Activated CD8-positive, alpha-beta T cell treated with anti-CD3 and anti-CD28 coated beads, Interleukin-2, amount 10 ng/mL, durations not matched to agents 7 days and 5 days (primary cell): ENCODE measurements around the gene CCIN. TPM values are rescaled to one million over a fixed set of nuclear protein-coding genes. Genes with fewer than 3 reads are reported as not detected.

Experiments
- ATAC-seq: fragments of 150-1000 bp; cut with Tn5 transposase; one replicate; pipeline ENCODE4 v1.10.0; 2021; ENCODE audit warnings: moderate library complexity
- CTCF ChIA-PET: fragments of 350-600 bp; sonication (Branson Sonifier 250); formaldehyde crosslinking; loops from one replicate; lab custom pipeline; 2021; ENCODE audit warnings: antibody characterized with exemption; lab: Charles Lee
- POLR2A ChIA-PET: fragments of 350-600 bp; sonication (Branson Sonifier 250); formaldehyde crosslinking; loops from one replicate; lab custom pipeline; 2021; ENCODE audit warnings: antibody characterized with exemption; lab: Charles Lee
- DNase-seq: peaks from one replicate; pipeline ENCODE4 v3.0.0-alpha.2; 2020
- H3K27ac Mint-ChIP-seq: one replicate; pipeline ENCODE4 v1.8.0; 2021; ENCODE audit warnings: mild to moderate bottlenecking, mixed read lengths
- H3K27me3 Mint-ChIP-seq: one replicate; pipeline ENCODE4 v1.8.0; 2021; ENCODE audit warnings: low read depth, mixed read lengths
- H3K36me3 Mint-ChIP-seq: one replicate; pipeline ENCODE4 v1.8.0; 2021; ENCODE audit warnings: low read depth, mixed read lengths
- H3K4me1 Mint-ChIP-seq: one replicate; pipeline ENCODE4 v1.8.0; 2021; ENCODE audit warnings: low read depth, mixed read lengths
- H3K4me3 Mint-ChIP-seq: one replicate; pipeline ENCODE4 v1.8.0; 2021; ENCODE audit warnings: mild to moderate bottlenecking, mixed read lengths
- H3K9me3 Mint-ChIP-seq: one replicate; pipeline ENCODE4 v1.8.0; 2022; ENCODE audit warnings: mixed read lengths; ENCODE audit not compliant: insufficient read depth
- total RNA-seq, 2 experiments: library from RNA; stranded (reverse); gene quantifications; one replicate each; pipeline ENCODE4 v1.2.3, GENCODE V29; 2021

CCIN gene
- total RNA-seq, 2 experiments from 2014 or later = 0.13 to 0.32 TPM

DNA sequence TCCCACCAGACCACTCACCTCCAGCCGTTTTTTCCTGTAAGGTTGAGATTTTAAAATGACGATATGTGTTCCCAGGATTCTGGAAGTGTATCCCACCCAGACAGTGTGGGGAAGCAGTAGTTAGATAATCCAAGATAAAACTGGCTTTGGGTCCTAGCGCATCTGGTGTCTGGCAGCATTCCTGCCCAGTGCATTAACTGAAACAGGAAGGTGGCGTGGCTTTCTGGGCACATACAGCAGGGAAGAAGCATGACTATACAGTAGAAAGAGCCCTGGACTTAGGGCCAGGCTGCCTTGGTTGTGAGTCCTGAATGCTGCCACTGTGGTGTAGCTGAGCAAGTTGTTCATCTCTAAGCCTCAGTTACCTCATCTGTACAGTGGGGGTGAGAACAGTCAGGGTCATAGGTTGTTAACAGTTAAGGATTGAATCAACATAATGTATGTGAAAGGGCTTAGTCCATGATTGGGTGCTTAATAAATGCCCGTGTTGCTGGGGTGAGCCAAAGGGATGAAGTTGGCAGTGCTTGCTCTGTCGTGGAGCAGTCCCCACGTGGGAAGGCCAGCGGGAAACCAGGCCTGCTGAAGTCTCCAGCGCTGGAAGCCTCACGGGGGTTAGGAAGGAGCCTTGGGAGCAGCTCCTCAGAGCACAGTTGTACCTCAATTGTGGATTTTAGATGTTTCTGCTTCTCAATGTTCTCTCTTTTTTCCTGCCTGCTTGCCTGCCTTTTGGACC lies 39.5 kb downstream of the CCIN start:
- Mint-ChIP-seq H3K36me3 (peaks cover 90% of the 10 kb centered on the region), H3K27ac (peak overlapping the region; percentile 74), H3K4me3 (no peak overlapping the region), H3K9me3 (no peaks in the 10 kb centered on the region), H3K4me1 (peaks cover 64% of the 10 kb centered on the region), H3K27me3 (no peaks in the 10 kb centered on the region)
- no peak for DNase-seq
- no peak for ATAC-seq
- CTCF ChIA-PET = interaction anchor here (1.7 to 1.8 kb wide), 2 partner anchors 18 to 120 kb away, joined by 4 to 8 read pairs; partner anchors contain the start of gene CLTA
- POLR2A ChIA-PET = no interaction called here

DNA sequence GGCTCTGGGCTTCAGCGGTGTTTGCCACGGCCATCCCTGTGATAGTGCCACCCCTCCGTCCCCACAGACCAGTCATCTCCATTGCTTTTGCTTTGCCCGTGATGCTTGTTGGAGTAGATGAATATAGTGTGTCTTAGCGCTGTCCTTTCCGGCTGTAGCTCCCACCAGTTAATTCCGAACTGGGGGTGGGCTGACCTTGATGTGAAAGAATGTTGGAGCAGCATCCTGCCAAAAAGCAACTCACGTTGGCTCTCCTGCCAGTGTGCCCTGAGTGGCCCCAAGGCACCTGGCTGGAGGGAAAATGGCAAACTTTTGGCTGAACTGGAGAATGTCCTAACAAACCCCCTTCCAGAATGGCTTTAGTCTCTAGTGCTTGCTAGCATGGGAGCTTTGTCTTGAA lies 41.5 kb downstream of the CCIN start:
- ATAC-seq (no peak), DNase-seq (no peak)
- no peaks in the 10 kb centered on the region for H3K27me3 Mint-ChIP-seq
- H3K4me1 Mint-ChIP-seq = peaks cover 62% of the 10 kb centered on the region
- ChIA-PET POLR2A (no interaction called here), CTCF (interaction anchor here (1.8 kb wide), 1 partner anchor 20 kb away, joined by 7 read pairs; the partner anchor contains the start of gene CLTA)
- H3K4me3 Mint-ChIP-seq = no peak overlapping the region
- no peaks in the 10 kb centered on the region for H3K9me3 Mint-ChIP-seq
- H3K36me3 Mint-ChIP-seq = peaks cover 84% of the 10 kb centered on the region
- peak overlapping the region; percentile 48 for H3K27ac Mint-ChIP-seq

DNA sequence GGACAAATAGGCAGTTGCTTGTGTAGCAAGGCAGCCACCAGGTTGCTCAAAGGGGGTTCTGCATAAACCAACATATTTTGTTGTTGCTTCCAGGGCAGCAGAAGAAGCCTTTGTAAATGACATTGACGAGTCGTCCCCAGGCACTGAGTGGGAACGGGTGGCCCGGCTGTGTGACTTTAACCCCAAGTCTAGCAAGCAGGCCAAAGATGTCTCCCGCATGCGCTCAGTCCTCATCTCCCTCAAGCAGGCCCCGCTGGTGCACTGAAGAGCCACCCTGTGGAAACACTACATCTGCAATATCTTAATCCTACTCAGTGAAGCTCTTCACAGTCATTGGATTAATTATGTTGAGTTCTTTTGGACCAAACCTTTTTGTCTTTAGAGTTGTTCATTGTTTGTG lies 42.3 kb downstream of the CCIN start:
- H3K27me3 Mint-ChIP-seq = no peaks in the 10 kb centered on the region
- no peak overlapping the region for H3K4me3 Mint-ChIP-seq
- no peaks in the 10 kb centered on the region for H3K9me3 Mint-ChIP-seq
- DNase-seq (no peak), ATAC-seq (no peak)
- ChIA-PET CTCF (interaction anchor here (1.2 to 1.8 kb wide), 3 partner anchors 12 to 517 kb away, joined by 3 to 7 read pairs (median 4); partner anchors contain the start of gene CLTA), POLR2A (no interaction called here)
- H3K27ac Mint-ChIP-seq = peak overlapping the region; percentile 3
- peaks cover 81% of the 10 kb centered on the region for H3K36me3 Mint-ChIP-seq
- peaks cover 59% of the 10 kb centered on the region for H3K4me1 Mint-ChIP-seq

DNA sequence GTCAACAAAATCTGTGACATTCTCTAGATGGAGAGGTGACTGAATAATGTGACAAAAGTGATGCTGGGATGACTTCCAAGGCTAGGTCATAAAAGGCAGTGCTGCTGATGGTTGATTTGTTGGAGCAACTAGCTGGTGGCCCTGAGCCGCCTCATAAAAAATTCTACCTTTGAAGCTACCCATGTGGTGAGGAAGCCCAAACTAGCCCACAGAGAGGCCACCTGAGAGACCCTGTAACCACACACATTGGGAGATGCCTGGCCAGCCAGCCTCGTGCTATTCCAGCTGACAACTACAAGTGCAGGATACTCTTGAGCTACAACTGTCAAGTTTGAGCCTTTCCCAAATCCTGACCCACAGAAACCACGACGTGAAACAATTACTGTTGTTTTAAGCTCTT lies 44.2 kb downstream of the CCIN start:
- Mint-ChIP-seq H3K36me3 (peaks cover 82% of the 10 kb centered on the region), H3K9me3 (no peaks in the 10 kb centered on the region), H3K27me3 (no peaks in the 10 kb centered on the region), H3K27ac (no peak overlapping the region), H3K4me3 (no peak overlapping the region), H3K4me1 (peaks cover 58% of the 10 kb centered on the region)
- POLR2A ChIA-PET = interaction anchor here (1.2 kb wide), 1 partner anchor 177 kb away, joined by 3 read pairs; the partner anchor contains the start of gene RECK
- DNase-seq (no peak), ATAC-seq (no peak)
- CTCF ChIA-PET = interaction anchor here (0.7 to 2.2 kb wide), 5 partner anchors 9 to 515 kb away, joined by 3 to 12 read pairs (median 5); partner anchors contain the start of gene CLTA

DNA sequence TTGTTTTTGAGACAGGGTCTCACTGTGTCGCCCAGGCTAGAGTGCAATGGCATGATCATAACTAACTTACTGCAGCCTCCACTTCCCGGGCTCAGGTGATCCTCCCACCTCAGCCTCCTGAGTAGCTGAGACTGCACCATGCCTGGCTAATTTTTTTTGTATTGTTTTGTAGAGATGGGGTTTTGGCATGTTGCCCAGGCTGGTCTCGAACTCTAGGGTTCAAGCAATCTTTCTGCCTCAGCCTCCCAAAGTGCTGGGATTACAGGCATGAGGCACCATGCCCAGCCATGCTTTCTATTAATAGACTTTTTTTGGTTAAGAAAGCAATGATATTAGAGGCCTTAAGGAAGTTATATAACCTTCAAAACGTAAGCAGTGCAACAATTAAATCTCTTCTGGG lies 44.8 kb downstream of the CCIN start:
- POLR2A ChIA-PET = no interaction called here
- CTCF ChIA-PET = interaction anchor here (2.2 kb wide), 2 partner anchors 24 to 111 kb away, joined by 5 to 12 read pairs; partner anchors contain the start of gene CLTA

DNA sequence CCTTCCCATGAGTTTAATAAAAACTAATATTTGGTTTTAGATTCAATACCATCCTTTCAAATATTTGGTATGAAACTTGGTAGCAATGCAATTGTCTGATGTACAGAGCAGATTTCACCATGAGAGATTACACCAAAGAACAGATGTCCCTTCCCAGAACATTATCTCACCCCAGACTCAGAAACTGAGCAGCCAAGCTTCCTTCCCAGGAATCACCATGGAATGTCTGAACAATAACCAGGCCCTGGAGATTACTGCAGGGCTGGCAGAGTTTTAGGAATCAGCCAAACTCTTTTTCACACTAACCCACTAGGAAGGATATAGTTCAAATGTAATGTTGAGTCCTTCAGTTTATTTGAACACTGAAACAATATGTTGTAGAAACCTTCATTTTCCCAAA lies 45.4 kb downstream of the CCIN start:
- H3K4me3 Mint-ChIP-seq = no peak overlapping the region
- H3K27me3 Mint-ChIP-seq = no peaks in the 10 kb centered on the region
- peaks cover 59% of the 10 kb centered on the region for H3K4me1 Mint-ChIP-seq
- ATAC-seq = no peak
- ChIA-PET POLR2A (no interaction called here), CTCF (interaction anchor here (2.2 kb wide), 1 partner anchor 24 kb away, joined by 12 read pairs; the partner anchor contains the start of gene CLTA)
- no peaks in the 10 kb centered on the region for H3K9me3 Mint-ChIP-seq
- H3K27ac Mint-ChIP-seq = no peak overlapping the region
- peaks cover 83% of the 10 kb centered on the region for H3K36me3 Mint-ChIP-seq
- no peak for DNase-seq

More for the DNA sequence above, 44.8 kb downstream of the CCIN start:
- H3K36me3 Mint-ChIP-seq = peaks cover 83% of the 10 kb centered on the region
- no peak overlapping the region for H3K4me3 Mint-ChIP-seq
- H3K4me1 Mint-ChIP-seq = peaks cover 59% of the 10 kb centered on the region
- H3K9me3 Mint-ChIP-seq = no peaks in the 10 kb centered on the region
- H3K27ac Mint-ChIP-seq = no peak overlapping the region
- DNase-seq (no peak), ATAC-seq (no peak)
- H3K27me3 Mint-ChIP-seq = no peaks in the 10 kb centered on the region

DNA sequence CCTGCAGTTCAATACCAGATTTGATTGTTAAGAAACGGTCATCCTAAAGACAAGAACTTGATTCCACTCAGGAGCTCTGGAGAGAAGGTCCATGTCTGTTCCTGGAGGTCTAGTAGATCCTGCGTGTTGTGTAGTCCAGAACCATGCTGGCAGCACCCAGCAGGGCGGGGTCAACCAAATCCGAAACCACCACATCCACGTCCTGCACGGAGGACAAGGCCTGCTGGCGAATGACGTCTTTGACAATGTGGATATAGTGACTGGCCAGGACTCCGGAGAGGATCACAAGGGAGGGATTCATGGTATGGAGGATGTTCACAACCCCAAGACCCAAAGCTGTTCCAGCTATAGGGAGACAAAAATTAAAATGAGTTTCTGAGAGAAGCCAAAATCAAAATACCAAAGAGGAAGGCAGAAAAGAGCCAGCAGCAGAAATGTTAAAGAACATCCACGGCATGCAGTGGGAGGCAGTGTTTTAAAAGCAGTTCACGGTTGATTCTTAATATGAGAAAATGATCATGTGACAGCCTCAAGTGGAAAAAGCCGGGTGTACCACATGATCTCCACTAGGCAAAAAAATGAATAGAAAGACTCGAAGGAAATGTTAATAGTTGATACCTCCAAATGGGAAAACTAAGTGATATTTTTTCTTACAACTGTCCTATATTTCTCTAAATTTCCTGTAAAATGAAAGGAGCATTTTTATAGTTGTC lies 48.2 kb downstream of the CCIN start:
- ATAC-seq (no peak), DNase-seq (no peak)
- Mint-ChIP-seq H3K36me3 (peaks cover 81% of the 10 kb centered on the region), H3K9me3 (no peaks in the 10 kb centered on the region), H3K4me1 (peaks cover 60% of the 10 kb centered on the region), H3K27me3 (no peaks in the 10 kb centered on the region), H3K4me3 (peak overlapping the region; percentile 13), H3K27ac (peak overlapping the region; percentile 90)
- ChIA-PET POLR2A (interaction anchor here (1.5 kb wide), 1 partner anchor 26 kb away, joined by 3 read pairs; no protein-coding TSS in a partner anchor), CTCF (interaction anchor here (1.6 kb wide), 1 partner anchor 26 kb away, joined by 7 read pairs; the partner anchor contains the start of gene CLTA)

DNA sequence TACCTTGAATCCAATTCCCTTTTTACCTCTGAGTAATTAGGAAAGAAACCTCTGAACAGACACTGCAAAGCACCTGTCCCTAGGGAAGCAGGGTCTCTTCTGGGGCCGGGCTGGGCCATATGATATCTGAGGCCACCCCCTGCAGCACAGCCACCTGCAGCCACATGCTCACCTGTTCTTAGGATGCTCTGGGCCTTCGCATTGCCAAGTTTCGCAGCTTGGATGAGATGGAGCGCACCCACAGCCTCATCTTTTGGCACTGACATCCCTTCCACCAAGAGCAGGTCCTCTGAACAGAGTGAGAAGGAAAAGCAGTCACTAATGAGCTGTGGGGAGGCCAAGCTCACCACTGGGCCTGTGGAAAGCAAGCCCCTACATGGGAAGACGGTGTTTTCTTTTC lies 48.8 kb downstream of the CCIN start:
- ATAC-seq = no peak
- peaks cover 56% of the 10 kb centered on the region for H3K4me1 Mint-ChIP-seq

DNA sequence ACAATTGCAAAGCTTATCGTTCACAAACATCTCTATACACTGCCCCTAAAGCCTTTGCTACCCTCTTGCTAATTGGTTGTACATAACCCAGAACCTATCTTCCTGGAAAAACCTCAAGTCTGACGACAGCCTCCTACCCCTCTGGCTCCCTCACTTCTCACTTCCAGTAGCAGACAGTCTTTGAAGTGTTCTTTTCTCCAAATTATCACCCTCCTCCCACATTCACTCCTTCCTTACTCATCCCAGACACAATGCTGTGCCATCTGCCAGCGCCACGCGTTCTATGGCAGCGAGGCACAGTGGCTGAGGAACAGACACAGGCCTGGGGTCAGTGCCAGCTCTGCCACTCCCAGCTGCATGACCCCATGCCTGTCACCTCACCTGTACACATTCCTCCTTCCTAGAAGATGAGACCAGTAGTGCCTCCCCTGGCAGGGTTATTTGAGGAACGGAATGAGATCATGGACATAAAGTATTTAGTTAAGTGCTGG lies 49.3 kb downstream of the CCIN start:
- H3K27me3 Mint-ChIP-seq = no peaks in the 10 kb centered on the region
- H3K9me3 Mint-ChIP-seq = peaks cover 4% of the 10 kb centered on the region
- peak; percentile 84 for ATAC-seq
- DNase-seq = peak; percentile 69
- peaks cover 51% of the 10 kb centered on the region for H3K4me1 Mint-ChIP-seq
- CTCF ChIA-PET = interaction anchor here (1.1 to 1.5 kb wide), 2 partner anchors 11 to 28 kb away, joined by 3 to 4 read pairs; partner anchors contain the start of gene CLTA
- POLR2A ChIA-PET = interaction anchor here (0.6 to 1.5 kb wide), 2 partner anchors 27 to 152 kb away, joined by 3 read pairs; no protein-coding TSS in a partner anchor
- H3K27ac Mint-ChIP-seq = peak overlapping the region; percentile 90
- H3K4me3 Mint-ChIP-seq = peak overlapping the region; percentile 42
- H3K36me3 Mint-ChIP-seq = peaks cover 81% of the 10 kb centered on the region

More for the DNA sequence above, 48.8 kb downstream of the CCIN start:
- Mint-ChIP-seq H3K36me3 (peaks cover 81% of the 10 kb centered on the region), H3K4me3 (peak overlapping the region; percentile 42), H3K27ac (peak overlapping the region; percentile 90), H3K9me3 (peaks cover 4% of the 10 kb centered on the region), H3K27me3 (no peaks in the 10 kb centered on the region)
- POLR2A ChIA-PET = interaction anchor here (0.6 to 1.5 kb wide), 2 partner anchors 27 to 153 kb away, joined by 3 read pairs; no protein-coding TSS in a partner anchor
- DNase-seq = no peak
- CTCF ChIA-PET = interaction anchor here (1.1 to 1.6 kb wide), 3 partner anchors 11 to 27 kb away, joined by 3 to 7 read pairs (median 4); partner anchors contain the start of gene CLTA
